ENCODE data around the gene BTN1A1.

GRCh38 chr6:26473758-26474438 is 26.2 kb upstream of the BTN1A1 start:
- TF ChIP-seq CTCF (IDR thresholded peaks at IDR 0.05) (no peak), ZFX (IDR thresholded peaks at IDR 0.05; ENCODE audit: borderline replicate concordance) (no peak)

Data from 22Rv1 (cell line).